H1 (cell line): ENCODE data around the gene INO80C. TPM values are rescaled to one million over a fixed set of nuclear protein-coding genes. Genes with fewer than 3 reads are reported as not detected.

Experiments
- SAP30 ChIP-seq: fragments of 300-600 bp; sonication (generic); IDR thresholded peaks from 2 replicates; pipeline ENCODE4 v1.7.1; 2012; ENCODE audit warnings: low read length, moderate library complexity, mild to moderate bottlenecking, inconsistent platforms; ENCODE audit not compliant: insufficient read depth, insufficient replicate concordance
- polyA plus RNA-seq, 7 experiments: library from polyadenylated mRNA; depleted of rRNA in 3 of 7; stranded (reverse) in 5 of 7; unstranded in 2 of 7; fragments of >200 nt in 5 of 7; fragments of 200-250 nt in 2 of 7; gene quantifications; 1 replicate in 5 of 7; 2 replicates in 1 of 7; 4 replicates in 1 of 7; pipeline versions ENCODE4 v1.2.1 to v1.2.3, GENCODE V29; 2011 to 2013; ENCODE audit warnings: missing spikeins in 2 of 7, mixed read lengths in 2 of 7
- total RNA-seq: library from RNA; stranded (reverse); fragmentation: NEBNext Ultra II Directional; extraction: Animal tissue kit (Norgen Biotek cat#: 25700); gene quantifications from 2 replicates; pipeline ENCODE4 v1.2.1, GENCODE V29; 2021

INO80C gene
- total and polyA plus RNA-seq, 2 of the 8 experiments (the other 6 are each of a cell fraction or from before 2014, with no cell fraction given) = 30.1 to 48.9 TPM

- no peak for TF ChIP-seq SAP30
These were observed 29.0 kb downstream of the INO80C start (continued) for GRCh38 chr18:35468711-35469110.
